TTC549 (cell line): Measurements from ENCODE around the gene LTB4R.

Experiments
- FAIRE-seq: peaks from 2 replicates; lab custom pipeline; 2012; peaks lifted over from hg19 to GRCh38; lab: Jason Lieb, UNC

Gene LTB4R, protein sequence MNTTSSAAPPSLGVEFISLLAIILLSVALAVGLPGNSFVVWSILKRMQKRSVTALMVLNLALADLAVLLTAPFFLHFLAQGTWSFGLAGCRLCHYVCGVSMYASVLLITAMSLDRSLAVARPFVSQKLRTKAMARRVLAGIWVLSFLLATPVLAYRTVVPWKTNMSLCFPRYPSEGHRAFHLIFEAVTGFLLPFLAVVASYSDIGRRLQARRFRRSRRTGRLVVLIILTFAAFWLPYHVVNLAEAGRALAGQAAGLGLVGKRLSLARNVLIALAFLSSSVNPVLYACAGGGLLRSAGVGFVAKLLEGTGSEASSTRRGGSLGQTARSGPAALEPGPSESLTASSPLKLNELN

DNA sequence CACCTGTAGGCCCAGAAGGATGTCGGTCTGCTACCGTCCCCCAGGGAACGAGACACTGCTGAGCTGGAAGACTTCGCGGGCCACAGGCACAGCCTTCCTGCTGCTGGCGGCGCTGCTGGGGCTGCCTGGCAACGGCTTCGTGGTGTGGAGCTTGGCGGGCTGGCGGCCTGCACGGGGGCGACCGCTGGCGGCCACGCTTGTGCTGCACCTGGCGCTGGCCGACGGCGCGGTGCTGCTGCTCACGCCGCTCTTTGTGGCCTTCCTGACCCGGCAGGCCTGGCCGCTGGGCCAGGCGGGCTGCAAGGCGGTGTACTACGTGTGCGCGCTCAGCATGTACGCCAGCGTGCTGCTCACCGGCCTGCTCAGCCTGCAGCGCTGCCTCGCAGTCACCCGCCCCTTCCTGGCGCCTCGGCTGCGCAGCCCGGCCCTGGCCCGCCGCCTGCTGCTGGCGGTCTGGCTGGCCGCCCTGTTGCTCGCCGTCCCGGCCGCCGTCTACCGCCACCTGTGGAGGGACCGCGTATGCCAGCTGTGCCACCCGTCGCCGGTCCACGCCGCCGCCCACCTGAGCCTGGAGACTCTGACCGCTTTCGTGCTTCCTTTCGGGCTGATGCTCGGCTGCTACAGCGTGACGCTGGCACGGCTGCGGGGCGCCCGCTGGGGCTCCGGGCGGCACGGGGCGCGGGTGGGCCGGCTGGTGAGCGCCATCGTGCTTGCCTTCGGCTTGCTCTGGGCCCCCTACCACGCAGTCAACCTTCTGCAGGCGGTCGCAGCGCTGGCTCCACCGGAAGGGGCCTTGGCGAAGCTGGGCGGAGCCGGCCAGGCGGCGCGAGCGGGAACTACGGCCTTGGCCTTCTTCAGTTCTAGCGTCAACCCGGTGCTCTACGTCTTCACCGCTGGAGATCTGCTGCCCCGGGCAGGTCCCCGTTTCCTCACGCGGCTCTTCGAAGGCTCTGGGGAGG lies at the start of gene LTB4R:
Gene LTB4R (plus strand): TSS at position 857 of the 959 bp plus-strand sequence. CDS start 4,150 bp downstream, outside the sequence.
- no peak for FAIRE-seq

DNA sequence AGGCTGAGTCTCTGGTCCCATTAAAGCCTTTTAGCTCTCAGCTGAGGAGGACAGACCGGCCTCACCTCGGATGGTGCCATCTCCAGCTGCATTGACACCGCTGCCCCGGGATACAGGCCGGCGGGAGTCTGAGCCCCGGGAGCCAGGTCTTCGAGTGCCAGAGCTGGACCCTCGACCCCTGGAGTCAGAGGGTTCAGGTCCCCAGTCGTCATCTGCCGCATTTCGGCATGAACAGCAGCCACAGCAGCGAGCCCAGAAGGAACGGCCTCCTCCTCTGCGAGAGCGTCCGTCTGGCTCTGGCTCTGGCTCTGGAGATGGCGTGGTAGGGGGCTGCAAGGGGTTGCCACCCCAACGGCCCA lies 49.4 kb upstream of the LTB4R start:
- no peak for FAIRE-seq

DNA sequence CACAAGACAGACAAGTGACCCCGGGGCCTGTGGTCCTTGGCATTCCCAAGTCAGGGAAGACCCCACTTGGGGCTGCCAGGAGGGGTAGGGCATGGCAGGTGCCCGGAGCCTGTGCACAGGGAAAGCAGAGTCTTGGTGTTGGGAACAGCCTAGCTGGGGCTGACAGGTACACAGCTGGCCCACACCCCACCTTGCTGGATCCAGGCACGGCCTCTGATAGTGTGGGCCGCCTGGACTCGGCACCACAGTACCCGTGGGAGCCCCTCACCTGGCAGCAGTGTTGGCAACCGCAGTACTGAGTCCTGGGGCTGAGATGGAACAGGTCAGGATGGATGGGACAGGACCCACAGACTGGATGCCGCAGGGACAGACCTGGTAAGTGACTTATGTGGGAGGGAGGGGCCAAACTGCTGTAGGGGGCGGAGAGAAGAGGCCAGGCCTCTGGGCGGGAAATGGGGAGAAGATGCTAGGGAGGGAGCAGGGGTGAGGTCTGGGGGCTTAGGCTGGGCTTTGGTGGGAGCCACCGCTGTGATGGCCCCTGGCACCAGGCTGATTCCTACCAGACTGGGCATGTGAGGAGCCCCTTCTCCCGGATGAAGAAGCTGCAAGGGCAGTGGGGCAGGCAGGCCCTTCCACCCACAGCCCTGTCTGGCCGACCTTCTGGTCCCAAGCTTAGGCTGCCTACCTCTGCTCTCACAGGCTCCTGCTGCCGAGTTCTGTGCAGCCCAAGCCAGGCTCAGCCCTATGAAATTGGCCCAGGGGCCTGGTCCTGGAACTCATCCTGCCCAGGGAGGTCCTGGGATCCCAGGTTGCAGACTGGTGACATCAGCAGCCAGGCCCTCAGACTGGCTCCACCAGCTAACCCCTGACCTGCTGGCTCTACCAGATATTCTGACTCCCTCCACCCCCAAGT lies 48.2 kb upstream of the LTB4R start, which contains the start of gene TGM1:
Gene TGM1 (minus strand): TSS at position 357 of the 913 bp plus-strand sequence. CDS start 825 bp downstream, outside the sequence.
- FAIRE-seq, result no peak

DNA sequence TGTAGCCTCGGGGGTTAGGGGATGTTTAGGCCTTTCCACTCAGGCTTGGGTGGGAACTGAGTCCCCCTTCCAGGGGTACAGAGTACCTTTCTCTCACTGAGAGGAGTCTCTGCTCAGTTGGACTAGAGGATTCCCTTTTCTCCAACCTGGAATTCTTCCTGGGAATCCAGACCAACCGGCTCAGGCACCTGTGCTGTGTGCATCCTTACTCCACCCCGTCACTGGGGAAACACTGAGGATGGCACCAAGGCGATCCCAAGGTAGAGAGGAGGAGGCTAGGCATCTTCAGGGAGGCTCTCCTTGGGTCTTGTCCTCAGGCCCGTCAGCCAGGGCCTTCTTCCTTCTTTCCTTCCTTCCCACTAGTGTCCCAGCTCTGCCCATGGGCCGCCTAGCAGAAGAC lies 47.5 kb upstream of the LTB4R start:
- FAIRE-seq, result no peak

DNA sequence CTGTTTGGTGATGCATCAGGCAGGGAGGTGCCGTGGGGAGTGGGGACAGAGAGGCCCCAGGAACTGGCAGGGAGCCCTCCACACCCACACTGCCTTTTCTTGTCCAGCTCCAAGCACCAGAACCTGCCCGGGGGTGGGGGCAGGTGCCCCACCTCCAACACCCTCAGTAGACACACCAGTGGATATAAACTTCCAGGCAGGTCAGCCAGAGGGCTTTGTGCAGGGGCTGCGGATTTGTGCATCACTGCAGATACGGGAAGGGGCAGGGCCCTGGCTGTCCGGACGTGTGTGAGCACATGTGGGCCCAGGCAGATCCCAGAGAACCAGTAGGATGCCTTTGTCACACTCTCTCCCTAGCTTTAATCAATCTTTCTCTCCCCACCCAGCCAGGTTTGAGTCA lies 47.0 kb upstream of the LTB4R start:
- FAIRE-seq, result no peak

DNA sequence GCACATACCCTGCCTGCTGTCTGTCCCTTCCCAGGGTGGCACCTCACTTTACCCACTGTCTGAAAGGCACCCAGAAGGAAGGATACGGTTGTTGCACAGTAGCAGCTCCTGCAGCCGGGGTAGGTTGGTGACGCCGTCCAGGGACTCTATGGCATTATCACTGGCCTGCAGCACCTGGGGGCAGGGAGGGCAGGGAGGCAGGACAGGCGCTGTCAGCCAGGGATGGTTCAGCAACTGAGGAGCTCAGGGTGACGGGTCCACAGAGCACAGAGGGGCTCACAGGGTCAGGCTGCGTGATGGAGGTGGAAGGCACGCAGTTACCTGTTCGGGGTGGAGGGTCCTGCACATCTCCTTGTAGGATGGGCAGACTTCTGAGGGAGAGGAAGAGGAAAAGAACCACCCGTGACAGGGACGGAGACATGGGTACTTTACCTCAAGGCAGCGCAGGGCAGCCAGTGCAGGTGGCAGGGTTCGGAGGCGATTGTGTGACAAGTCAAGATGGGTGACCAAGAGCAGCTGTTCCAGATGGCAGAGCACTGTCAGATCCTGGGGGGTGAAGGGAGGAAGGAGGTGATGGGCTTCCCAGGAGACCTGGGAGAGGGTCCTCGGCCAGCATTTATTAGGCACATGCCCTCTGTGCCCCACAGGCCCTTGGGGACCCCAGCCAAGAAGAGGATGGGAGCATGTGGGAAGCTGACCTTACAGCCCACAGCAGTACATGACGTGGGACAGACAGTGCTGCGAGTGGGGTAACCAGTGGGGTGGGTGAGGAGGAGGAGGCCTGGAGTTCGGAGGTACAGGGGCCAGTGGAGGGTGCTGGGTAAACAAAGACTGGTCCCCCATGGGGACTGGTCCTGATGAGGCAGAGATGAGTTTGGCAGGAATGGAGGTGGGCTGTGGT lies 44.7 kb upstream of the LTB4R start:
- FAIRE-seq, result no peak

DNA sequence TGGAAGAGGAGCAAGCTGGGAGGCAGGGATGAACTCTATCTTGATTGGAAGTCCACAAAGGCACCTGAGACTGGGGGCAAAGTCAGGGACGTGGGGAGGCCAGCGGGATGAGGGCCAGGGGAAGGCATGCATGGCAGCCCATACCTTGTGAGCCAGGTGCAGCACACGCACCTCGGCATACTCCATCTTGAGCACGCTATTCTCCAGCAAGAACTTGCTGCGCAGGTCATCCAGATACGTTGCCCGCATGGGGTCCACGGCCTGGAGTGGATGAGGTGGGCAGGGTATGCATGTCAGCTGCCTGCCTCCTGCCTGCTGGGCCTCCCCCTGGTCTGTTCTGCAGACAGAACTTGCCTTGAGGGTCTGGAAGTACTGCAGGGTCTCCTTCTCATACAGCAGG lies 43.8 kb upstream of the LTB4R start:
- FAIRE-seq, result no peak

DNA sequence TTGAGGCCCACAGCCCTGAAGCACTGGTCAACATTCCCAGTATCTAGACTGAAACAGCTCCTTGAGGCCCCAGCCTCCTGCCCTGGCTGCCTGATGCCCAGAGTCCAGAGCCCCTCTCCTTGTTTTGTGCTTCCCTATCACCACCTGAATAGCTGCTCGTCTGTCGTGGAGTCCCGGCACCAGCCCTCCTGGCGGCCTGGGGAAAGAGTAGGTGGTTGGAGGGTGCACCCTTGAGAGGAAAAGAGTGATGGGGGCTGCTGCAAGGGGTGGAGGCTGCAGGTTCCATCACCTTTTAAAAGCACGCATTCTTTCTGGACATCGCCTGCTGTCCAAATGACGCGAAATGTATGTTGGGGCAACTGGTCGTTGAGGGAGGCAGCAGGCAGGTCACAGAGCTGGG lies 43.1 kb upstream of the LTB4R start:
- FAIRE-seq, result no peak

DNA sequence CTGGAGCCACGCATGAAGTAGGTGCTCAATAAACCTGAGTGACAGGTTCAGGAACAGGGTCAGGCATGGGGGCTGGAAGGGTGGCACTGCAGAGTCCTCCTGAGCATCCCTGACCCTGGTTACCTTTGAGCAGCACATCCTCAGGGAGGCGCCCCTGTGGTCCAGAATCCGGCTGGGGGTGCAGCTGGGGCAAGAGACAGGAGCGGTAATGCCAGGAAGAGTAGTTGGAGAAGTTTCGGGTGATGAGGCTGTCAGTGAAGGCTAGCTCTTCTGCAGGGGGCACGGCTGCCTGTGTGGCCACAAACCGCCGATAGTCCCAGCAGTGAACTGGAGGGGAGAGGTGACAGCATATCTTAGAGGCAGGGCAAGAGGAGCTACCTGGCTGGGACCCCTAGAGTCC lies 41.9 kb upstream of the LTB4R start:
- FAIRE-seq, result no peak

DNA sequence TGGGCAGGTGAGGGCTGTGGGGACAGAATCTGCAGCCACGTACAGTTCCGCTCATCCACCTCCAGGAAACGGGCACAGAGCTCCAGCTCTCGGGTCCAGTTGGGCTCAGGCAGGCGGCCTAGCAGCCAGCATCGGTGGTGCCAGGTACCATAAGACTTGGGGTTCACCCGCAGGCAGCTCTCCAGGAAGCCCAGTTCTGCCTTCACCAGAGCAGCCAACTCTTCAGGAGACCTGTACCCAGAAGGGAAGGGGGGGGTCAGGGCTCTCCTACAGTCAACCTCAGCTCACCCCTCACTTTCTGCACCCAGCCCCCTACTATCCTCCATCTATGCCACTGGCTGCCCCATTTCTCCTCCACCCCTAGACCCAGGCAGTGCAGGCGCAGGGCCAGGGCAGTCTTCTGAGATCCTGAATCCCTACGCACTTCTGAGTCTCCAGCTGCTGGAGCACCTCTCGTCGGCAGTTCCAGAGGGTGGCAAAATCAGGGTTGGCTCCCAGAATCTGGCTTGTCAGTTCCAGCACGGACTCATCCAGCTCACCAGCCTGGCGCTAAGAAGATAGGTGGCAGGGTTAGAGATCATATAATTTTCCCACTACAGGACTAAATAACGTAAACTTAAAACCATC lies 41.3 kb upstream of the LTB4R start:
- FAIRE-seq, result no peak

DNA sequence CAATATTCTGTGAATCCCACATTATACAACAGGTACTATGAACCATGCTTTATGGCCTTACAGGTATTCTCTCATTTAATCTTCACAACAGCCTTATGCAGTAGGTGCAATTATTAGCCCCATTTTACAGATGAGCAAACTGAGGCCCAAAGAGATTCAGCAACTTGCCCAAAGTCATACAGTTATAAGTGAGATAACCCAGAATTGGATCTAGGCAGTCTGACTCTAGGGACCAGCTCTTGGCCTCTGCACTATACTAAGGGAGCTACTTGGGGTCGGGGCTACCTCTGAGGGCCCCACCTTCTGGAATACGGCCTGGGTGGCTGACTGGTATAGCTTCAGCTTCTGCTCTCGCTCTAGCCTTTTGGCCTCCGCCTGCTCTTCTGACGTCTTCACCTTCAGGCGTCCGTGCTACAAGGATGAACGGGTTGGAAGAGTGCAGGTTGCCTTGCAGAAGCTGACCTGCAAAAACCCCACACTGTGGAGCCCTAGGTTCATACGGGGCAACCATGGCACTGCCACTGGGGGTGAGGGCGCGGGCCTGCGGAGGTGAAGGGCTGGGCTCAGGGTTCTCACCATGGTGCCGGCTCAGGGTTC lies 40.7 kb upstream of the LTB4R start:
- FAIRE-seq, result no peak

DNA sequence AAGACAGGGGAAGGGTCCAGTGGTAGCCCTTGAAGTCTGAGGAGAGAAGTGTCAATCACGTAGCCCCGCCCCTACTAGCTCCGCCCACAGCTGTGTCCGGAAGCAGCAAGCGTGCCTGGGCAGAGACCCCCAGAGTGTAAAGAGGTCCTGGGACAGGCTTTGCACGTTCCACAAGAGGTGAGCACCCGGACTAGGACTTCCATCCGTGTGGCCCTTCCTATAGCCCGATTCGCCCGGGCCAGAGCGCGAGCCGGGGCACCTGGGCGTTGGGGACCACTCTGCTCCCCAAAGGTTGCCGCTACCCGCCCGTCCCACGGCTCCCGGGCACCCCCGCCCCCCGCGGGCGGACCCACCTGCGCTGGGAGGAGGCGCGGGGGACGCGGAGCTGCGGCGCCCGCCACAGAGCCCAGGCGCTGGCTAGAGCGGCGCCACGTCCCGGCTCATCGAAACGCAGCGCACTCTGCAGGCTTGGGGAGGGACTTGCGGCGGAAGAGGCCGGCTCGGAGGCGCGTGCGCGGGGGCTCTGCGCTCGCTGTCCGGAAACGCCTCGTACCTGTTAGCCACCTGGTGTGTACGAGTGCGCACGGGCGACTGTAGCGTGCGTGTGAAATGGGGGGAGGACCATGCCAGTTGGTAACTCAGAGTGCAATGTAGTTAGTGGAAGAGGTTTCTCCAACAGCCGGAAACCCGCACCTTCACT lies 40.0 kb upstream of the LTB4R start, which contains the start of gene RABGGTA:
Gene RABGGTA (minus strand): TSS at position 464 of the 700 bp plus-strand sequence. CDS start 482 bp downstream, outside the sequence.
- FAIRE-seq, result no peak

DNA sequence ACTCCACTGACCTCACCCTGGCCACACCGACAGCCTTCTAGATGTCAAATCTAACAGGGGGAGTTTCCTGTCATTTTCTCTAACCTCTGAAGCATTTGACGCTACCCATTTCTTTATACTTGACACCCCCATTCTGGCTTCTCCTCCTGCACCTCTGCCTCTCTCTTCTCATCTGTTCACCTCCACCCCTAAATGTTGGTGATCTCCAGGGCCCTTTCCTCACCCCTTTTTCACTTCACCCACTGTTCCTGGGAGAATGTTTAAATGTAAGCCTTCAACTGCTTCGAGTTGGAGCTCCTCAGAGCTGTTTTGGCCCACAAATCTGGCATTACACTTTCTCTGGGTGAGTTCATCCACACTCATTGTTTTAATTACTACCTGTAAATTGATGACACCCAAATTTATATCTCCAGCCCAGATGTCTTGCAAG lies 39.5 kb upstream of the LTB4R start:
- FAIRE-seq, result no peak

DNA sequence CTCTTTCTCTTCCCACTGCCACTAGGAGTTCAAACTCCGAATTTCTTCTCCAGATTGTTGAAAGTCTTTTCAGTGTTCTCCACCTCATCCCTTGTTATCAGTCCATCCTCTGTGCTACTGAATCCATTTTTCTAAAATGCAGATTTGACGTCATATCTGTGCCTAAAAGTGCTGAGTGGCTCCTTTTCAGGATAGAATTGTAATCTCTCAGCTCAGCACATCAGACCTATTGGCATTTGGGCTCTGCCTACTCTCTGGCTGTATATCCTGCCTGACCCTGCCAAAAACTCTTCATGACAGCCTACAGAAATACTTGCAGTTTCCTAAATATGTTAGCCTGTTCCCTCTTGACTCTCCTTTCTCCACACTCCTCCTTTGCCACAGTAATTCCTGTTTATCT lies 38.8 kb upstream of the LTB4R start:
- no peak for FAIRE-seq

DNA sequence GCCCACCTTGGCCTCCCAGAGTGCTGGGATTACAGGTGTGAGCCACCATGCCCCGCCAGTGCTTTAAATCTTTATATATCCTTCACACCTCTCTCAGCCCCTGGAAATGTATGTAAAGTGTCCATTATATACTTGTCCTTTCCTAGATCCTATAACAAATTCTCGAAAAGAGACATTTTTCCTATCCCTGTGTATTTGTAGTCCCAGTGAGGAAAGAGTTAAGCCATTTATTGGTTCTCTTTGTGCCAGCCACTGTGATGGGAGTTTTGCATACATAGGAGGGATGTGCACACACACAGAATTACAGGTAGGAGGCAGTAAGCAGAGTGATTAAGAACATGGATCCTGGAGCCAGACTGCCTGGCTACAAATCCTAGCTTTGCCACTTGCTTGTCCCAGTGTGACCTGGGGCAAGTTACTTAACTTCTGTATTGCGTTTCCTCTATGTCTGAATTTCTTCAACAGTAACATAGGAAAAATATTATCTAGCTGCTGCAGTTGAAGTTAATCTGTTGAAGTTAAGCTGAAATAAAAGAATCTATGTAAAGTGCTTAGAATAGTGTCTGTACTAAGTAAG lies 37.8 kb upstream of the LTB4R start:
- FAIRE-seq, result no peak

DNA sequence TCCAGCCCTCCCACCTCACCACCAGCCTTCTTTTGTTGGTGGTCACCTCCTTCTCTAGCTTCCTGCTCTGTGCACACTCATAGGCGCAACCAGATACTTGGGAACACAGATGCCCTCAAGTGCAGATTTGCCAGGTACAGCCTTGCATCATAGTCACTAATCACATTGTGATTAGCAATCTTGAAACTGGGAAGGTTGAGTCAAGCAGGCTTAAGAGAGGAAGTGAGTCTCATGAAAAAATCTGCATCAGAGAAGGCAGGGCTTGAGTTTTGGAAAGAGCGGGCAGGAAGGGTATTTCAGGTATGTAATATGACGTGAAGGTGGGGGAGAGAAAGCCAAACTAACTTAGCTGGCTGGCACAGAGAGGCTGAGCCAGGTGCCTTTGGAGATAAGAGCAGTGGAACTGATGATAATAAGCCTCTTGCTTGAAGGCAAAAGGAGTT lies 37.2 kb upstream of the LTB4R start:
- FAIRE-seq, result no peak

DNA sequence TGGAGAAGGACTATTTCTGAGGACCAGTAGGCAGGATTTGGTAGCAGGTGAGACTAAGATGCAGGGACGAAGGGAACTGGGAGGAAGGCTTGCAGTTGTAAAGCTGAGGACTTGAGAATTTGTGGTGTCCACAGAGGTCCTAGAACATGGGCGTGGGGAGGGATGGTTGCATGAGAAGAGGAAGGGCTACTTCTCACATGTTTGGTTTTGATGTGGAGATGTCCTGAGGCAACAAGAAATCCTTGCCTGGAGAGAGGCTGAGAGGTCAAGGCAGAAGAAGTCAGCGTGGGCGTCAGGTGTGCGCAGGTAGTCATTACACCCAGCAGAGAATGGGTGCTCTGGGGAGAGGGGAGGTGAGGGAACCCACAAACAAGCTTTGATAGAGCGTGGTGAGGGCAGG lies 34.2 kb upstream of the LTB4R start:
- FAIRE-seq, result no peak

DNA sequence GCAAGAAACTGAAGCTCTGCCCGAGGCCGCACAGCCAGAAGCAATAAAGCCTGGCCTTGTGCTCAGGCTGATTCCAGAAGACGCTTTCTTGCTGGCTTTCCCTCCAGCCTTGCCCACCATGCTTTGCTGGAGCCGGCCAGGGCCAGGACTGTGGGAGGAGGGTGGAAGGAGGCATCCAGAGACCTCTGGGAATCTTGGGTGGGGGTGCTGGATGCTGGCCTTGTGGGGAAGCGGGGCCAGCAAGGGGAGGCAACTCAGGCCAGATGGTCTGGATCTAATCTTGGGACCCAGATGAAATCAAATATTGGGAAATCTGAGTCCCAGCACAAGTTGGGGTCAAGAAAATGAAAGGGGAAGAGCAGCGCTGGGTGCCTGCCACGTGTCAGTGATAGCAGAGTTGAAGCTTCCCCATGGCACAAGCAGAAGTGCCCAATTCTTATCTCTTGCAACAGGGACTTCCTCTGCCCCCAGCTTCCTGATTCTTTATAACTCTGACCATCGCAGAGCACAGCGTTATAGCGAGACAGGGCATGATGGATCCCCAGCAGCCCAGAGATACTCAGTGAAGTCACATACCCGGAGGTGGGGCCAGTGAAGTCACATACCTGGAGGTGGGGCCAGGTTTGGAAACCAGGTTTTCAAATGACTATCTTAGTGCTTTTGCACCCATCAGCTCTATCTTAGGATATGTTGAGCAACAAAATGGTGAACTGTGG lies 33.5 kb upstream of the LTB4R start:
- FAIRE-seq, result no peak
